Stimulated activated CD8-positive, alpha-beta memory T cell treated with anti-CD3 and anti-CD28 coated beads, Interleukin-15, amount 100 ng/mL, for 48 hours (primary cell): ENCODE data around the gene ELF3.
"Not testable (repeated sequence)": the region's sequence is repeated elsewhere in the genome, so short reads cannot be mapped to it uniquely, and the experiment has no call there.

ENCODE experiments used
- DNase-seq, 2 donors: peaks; one replicate each; pipeline ENCODE4 v3.0.0-alpha.2; 2020; ENCODE audit warnings: low read depth in 2 of 2

ELF3 gene

DNA sequence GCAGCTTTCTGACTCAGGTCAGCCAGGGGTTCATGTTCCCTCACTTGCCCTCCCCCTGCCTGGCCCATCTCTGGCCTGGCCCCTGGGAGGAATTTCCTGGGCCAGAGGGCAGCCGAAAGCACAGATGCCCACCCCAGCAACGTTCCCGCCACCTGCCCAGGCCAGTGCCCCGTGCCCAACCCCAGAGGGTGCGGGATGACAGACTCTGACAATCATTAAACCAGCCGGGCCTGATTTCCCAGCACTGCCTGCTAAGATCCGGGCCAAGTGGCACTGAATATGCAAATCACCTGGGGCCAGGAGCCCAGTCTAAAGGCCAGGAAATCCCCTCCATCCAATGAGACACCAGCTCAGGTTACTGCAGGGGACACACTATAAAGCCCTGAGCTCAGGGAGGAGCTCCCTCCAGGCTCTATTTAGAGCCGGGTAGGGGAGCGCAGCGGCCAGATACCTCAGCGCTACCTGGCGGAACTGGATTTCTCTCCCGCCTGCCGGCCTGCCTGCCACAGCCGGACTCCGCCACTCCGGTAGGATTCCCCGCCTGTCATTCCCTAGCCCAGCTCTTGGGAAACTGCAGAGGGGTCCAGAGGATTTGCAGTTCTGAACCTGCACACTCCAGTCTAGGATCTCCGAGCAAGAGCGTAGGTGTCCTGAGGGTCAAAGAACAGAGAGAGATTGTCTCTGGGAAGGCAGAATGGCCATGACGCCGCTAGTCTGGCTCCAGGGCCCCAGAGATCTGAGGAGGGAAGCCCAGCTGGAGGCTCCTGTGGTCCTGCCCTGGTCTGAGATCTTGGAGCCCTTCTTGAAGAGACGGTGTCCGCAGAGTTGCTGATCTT is at the start of gene ELF3:
Gene ELF3, plus strand, starts transcription at position 408 of the 836 bp plus-strand sequence. CDS start 550 bp downstream, outside the sequence.
- DNase-seq, result no peak

DNA sequence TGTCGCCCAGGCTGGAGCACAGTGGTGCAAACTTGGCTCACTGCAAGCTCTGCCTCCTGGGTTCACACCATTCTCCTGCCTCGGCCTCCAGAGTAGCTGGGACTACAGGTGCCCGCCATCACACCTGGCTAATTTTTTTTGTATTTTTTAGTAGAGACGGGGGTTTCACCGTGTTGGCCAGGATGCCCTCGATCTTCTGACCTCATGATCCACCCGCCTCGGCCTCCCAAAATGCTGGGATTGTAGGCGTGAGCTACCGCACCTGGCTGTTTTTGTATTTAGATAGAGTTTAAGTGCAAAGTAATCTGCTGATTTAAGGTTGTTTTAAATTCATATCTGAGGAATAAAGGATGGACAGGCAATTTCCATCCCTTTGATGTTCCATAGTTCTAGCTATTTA is 48.0 kb upstream of the ELF3 start:
- not testable (repeated sequence) for DNase-seq

DNA sequence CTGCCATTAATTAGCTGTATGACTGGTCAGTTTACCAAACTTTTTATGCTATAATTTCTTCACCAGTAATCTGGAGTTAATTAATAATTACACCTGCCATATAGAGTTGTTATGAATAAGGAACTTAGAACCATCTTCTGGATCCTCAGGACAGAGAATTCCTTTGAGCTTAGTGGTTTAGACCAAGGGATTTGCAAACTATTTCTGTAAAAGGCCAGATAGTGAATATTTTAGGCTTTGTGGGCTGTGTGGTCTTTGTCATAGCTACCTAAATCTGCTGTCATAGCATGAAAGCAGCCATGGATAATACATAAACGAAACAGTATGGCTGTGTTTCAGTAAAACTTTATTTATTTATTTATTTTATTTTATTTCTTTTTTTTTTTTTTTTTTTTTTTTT is 46.1 kb upstream of the ELF3 start:
- DNase-seq, result no peak

DNA sequence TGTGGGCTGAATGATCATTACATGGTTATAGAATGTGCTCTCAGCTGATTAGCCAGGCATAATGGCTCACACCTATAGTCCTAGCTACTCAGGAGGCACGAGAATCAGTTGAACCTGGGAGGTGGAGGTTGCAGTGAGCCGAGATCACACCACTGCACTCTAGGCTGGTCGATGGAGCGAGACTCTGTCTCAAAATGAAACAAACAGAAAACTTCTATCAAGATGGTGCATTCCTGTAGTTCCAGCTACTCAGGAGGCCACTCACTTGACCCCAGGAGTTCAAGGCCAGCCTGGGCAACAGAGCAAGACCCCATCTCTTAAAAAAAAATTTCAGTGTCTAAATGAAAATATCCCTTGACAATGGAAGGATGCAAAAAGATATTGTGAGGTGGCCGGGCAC is 44.2 kb upstream of the ELF3 start:
- DNase-seq, result no peak

DNA sequence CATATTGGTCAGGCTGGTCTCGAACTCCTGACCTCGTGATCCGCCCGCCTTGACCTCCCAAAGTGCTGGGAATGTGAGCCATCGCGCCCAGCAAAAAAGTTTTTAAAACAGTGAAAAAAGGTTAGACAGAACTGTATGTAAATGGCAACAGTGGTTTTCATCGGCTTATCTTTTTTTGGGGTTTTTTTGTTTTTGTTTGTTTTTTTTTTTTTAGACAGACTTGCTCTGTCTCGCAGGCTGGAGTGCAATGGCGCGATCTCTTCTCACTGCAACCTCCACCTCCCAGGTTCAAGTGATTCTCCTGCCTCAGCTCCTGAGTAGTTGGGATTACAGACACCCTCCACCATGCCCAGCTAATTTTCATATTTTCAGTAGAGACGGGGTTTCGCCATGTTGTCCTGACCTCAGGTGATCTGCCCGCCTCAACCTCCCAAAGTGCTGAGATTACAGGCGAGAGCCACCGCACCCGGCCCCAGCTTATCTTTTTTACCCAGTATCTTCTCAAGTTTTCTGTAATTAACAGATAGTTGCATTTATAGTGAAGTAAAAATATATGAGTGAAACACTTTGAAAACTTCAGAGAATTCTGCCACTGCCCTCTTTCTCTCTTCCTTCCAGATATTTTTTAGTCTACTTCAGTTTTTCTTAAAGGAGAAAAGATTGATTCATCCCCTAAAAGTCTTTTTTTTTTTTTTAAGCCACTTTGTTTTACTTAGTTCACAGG is 42.0 kb upstream of the ELF3 start:
- DNase-seq, result no peak

DNA sequence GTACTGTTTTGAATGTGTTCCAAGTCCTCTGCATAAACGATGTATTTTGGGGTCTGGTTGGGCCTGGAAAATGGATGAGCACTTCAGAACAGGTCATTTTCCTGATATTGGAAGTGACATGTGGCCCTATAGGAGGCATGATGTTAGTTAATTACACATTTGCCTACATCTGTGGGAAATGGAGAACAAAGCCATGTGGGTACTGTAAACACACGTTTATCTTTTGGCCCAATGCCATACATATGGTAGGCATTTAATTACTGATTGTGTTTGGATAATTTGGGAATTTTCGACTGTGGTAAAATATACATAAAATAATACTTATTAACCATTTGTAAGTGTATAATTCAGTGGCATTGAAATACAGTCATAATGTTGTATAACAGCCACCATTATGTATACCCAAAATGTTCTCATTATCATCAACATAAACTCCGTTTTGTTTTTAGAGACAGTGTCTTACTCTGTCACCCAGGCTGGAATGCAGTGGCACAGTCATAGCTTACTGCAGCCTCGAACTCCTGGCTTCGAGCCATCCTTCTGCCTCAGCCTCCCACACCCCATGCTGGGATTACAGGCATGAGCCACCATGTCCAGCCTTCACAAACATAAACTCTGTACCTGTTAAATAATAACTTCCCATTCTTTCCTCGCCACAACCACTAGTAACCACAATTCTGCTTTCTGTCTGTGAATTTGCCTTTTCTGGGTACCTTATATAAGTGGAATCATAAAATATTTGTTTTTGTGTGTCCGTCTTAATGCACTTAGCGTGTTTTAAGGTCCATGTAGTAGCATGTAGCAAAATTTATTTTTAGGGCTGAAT is 39.8 kb upstream of the ELF3 start:
- DNase-seq, result no peak

DNA sequence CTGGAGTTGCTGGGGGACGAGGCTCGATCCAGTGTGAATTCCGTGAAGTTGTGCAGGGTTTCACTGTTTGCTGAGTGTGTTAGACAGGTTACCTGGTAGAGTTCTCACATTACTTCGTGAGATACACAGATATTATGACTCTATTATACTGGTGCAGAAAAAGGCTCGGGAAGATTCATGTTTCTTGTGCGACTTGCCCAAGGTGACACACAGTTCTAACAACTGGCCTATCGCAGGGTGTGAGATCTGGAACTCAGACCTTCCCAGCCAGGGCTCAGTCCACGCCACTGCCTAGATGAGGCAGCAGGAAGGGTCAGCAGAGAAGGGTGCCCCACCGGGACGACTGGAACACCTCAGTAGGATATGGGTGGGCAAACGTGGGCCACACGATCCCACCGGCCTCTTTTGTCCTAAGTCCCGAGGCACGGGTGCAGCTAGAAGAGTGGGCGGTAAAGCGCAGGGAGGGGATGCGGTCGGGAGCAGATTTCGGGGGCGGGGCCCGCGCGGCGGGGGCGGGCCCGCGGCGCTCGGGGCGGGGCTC is 28.2 kb upstream of the ELF3 start:
- DNase-seq, result peak; percentile 64 to 71

DNA sequence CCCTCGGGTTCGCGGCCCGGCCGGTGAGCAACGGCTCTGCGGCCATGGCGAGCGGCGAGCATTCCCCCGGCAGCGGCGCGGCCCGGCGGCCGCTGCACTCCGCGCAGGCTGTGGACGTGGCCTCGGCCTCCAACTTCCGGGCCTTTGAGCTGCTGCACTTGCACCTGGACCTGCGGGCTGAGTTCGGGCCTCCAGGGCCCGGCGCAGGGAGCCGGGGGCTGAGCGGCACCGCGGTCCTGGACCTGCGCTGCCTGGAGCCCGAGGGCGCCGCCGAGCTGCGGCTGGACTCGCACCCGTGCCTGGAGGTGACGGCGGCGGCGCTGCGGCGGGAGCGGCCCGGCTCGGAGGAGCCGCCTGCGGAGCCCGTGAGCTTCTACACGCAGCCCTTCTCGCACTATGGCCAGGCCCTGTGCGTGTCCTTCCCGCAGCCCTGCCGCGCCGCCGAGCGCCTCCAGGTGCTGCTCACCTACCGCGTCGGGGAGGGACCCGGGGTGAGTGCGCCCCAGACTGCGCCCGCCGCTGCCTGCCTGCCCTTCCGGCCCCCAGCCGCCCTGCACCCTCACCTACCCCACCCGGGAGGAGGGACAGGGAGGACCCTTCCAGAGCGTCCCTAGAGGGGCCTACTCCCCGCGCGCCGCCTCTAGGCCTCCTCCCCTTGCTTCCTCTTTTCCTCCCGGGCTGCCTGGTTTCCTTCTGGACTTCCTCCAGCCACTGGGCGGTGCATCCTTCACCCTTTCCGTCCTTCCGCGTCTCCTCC is 27.6 kb upstream of the ELF3 start, which contains the start of gene RNPEP:
Gene RNPEP, plus strand, starts transcription at position 26 of the 757 bp plus-strand sequence. Its CDS starts 19 bp downstream, at position 45.
- peak; percentile 19 to 40 for DNase-seq

DNA sequence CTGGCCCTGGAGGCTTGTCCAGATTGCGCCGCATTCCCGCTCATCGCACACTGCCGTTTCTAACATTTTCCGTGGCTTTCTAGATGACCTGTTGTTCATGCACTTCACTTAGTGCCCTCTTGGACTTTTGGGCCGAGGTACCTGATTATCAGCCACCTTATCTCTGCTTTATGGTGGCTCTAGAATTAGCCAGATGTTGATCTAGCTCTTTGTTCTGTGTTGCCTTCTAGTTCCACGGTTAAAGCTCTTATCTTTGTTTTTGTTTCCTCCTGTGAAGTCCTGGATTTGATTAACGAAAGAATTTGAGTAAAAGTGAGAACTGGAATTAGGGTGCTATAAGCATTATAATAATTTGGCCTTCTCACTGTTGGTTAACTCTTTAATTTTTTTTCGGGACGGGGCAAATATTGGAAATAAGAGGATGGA is 27.0 kb upstream of the ELF3 start:
- DNase-seq, result no peak

DNA sequence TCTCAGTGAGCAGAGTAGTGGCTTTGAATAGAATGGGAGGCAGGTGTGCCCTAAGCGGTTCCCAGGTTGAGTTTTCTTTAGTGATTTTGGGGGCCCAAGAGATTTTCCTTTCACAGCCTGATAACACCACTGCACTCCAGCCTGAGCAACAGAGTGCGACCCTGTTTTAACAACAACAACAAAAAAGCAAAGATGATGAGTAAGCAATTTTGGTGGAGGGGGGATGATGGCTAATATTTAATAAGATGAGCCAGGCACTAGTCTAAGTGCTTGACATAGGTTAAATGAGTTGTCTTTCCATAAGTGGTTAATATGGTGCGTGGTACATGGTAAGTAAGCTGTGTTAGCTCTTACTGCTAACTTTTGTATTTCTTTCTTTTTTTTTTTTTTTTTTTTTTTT is 25.9 kb upstream of the ELF3 start:
- no peak for DNase-seq

DNA sequence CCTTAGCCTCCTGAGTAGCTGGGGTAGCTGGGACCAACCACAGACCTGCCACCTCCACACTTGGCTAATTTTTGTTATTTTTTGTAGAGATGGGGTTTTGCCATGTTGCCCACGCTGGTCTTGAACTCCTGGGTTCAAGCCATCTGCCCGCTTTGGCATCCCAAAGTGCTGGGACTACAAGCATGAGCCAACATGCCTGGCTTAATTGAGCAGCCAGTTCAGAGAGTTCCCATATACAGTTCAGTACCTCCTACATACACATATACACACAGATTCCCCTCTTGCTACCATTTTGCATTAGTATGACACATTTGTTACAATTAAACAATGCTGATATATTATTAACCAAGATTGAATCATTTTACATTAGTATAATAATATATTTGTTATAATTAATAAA is 25.0 kb upstream of the ELF3 start:
- no peak for DNase-seq

DNA sequence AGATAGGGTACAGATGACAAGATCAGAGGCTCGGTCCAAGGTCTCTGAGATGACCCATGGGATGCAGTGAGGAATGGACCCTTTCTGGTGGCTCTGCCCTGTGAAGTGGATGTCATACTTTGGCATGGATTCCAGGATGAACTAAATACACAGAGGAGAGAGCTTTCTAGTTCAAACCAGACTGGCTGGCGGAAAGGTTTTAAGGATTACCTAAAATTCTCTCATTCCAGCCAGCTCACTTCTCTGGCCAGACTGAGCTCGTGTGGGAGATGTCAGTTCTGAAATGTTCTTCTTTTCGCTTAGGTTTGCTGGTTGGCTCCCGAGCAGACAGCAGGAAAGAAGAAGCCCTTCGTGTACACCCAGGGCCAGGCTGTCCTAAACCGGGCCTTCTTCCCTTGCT is 21.8 kb upstream of the ELF3 start:
- DNase-seq, result no peak

DNA sequence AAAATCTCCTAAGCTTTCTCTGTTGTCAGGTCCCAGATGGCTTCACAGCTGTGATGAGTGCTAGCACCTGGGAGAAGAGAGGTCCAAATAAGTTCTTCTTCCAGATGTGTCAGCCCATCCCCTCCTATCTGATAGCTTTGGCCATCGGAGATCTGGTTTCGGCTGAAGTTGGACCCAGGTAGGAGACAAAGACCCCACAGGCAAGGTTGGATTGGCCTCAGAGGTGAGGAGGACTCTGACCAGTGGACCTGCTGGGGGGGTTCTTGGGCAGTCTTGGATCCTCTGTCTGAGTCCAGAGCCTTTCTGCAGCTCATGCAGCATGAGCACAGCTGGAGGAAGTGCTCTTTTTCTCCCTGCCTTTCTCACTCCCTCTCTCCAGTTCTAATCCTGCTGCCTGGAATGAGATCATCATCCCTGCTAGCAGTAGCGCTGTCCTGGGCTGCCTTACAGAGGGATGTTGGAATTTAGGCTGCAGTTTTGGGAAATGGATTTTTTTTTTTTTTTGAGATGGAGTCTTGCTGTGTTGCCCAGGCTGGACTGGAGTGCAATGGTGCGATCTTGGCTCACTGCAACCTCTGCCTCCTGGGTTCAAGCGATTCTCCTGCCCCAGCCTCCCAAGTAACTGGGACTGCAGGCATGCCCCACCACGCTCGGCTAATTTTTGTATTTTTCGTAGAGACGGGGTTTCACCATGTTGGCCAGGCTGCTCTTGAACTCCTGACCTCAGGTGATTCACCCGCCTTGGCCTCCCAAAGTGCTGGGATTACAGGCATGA is 20.8 kb upstream of the ELF3 start:
- no peak for DNase-seq

DNA sequence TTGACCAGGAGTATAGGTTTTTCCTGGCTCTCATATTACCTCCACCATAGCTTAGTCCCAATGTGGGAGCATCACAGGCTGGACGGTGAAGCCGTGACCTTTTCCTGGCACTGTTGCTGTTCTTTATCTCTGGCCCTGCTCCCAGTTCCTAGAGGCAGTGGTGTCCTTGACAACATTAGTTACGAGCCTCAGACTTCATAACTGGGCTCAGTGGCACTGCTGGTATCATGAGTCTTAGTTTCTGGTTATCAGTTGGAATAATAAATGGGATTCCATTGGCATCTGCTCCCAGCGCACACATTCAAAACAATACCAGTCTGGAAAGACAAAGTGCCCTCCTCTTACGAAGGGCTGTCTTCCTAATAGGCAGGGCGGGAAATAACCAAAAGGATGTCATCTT is 20.0 kb upstream of the ELF3 start:
- DNase-seq, result no peak

DNA sequence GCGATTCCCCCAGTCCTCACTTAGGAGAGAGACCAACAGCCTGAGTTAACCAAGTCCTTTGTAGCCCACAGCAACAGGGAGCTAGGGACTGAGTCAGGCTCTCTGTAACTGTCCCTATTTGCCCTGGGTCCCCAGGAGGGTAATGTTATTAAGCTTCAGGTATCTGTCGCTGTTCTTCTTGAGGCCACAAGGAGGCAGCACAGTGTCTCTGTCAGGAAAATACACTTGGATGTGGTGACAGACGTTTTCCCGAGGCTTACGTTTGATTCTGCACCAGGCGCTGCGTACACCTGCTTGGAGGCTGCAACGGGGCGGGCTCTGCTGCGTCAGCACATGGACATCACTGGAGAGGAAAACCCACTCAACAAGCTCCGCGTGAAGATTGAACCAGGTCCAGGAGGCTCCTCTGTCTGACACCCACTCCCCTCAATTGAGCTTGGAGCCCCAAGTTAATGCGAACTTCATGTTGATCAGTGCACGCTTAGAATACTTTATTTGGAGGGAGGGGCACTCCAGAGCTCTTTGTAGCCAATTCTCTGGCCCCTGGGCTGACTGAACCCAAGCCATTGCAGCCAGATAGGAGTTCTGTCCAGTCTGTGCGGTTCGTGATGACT is 10.7 kb upstream of the ELF3 start:
- no peak for DNase-seq

DNA sequence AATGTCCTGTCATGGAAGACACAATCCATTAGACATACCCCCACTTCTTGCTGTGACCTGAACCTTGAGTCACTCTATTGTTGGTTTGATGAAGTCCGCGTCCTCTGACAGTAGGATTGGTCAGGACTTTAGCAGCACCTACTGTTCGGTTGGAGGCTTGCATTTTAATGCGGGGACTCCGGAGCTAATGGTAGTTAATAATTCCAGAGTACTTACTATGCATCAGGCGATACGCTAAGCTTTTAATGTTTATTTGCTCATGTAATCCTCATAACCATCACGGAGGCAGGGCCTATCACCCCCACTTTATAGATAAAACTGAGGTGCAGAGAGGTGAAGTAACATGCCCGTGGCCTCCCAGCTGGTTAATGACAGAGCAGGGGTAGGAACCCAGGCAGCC is 7.9 kb upstream of the ELF3 start:
- no peak for DNase-seq

DNA sequence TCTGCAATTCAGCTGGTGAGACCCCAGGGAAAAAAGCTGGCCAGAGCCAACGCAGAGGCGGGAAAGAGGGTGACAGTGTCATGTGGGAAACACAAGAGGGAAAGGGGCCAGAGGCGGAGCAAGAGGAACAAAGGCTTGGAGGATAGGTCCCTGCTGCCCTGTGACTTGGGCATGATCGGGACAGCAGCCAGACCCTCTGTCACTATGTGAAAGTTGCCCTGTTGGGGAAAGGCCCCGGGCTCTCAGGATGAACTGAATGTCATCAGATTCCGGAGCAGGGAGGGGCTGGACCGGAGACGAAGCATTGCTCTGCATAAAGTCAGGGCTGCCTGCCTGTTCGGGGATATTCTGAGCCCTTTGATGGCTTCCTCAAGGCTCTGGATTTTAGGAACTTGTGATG is 5.7 kb upstream of the ELF3 start:
- no peak for DNase-seq

DNA sequence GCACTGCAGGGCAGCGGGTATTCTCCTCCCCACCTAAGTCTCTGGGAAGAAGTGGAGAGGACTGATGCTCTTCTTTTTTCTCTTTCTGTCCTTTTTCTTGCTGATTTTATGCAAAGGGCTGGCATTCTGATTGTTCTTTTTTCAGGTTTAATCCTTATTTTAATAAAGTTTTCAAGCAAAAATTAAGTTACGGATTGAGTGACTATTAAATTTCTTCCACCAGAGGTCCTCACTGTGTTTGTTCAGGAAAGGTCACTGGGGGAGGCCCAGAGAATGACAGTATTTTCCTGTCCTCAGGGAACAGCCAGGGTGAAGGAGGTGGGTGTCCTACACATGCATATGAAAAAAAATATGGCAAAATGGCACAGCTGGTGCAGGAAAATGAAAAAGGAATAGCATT is 4.4 kb upstream of the ELF3 start:
- DNase-seq, result no peak

DNA sequence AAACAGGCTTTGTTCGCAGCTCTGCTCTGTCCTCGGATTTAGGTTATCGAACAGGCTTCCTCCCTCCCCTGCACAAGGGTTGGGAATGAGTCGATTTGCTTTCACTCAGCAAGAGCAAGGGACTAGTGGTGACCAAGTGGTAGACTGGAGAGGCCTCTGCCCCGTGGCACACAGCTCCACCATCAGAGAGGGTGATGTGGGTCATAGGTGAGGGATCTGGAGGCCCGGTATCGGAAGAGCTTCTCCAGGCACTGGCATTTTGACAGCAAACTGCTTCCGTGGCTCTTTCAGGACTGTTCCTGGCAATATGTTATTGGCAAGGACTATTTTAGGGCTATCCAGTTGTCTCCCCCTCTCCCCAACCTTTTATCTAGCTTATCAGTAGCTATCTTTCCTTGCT is 3.1 kb upstream of the ELF3 start:
- DNase-seq, result no peak
